ENCODE results near the gene GRHPR. TPM values are rescaled to one million over a fixed set of nuclear protein-coding genes. Genes with fewer than 3 reads are reported as not detected.

The GRHPR gene
- total and polyA plus RNA-seq, 2 of the 4 experiments (the other 2 are of a cell fraction) = 182 to 191 TPM

DNA sequence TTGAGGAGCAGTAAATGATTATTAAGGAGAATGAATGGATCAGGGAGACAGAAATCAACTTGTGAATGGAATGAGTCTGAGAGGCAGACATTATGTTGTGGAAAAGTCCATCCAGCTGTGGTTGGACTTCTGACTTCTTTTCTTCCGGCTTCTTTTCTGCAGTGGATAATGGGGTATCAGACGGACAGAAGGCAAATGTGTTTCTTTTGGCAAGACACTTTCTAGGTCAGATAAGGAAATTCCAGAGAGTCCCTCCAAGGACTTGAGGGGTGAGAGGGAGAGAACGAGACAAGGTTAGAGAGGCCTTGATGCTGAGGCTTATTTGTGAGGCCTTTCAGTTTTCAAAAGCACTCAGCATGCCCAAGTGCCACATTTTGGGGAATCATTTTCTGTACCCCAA lies 17.1 kb upstream of the GRHPR start:
- Histone ChIP-seq H2BK20ac (ENCODE audit: low read depth, low read length) (no peak overlapping the region), H2BK120ac (ENCODE audit: low read depth, low read length) (no peak overlapping the region), H3K4me2 (ENCODE audit: low read depth, low read length) (no peak overlapping the region), H3K79me1 (ENCODE audit: low read depth in 1 of 2, low read length in 2 of 2) (no peaks in the 10 kb centered on the region), H3K23ac (ENCODE audit: low read depth, low read length) (no peak overlapping the region), H3K27ac (ENCODE audit: insufficient read depth, low read length) (no peak overlapping the region), H3K4me1 (ENCODE audit: control insufficient read depth, insufficient read depth, low read length) (no peaks in the 10 kb centered on the region), H4K20me1 (ENCODE audit: insufficient read depth, low read length) (no peaks in the 10 kb centered on the region), H3K9ac (ENCODE audit: low read depth, low read length) (no peak overlapping the region), H3K9me3 (ENCODE audit: control insufficient read depth, insufficient read depth, low read length) (no peaks in the 10 kb centered on the region), H3K56ac (ENCODE audit: extremely low read depth, insufficient read depth, low read length) (no peak overlapping the region), H2BK15ac (ENCODE audit: low read depth, low read length) (no peak overlapping the region), H3K36me3 (ENCODE audit: control insufficient read depth, insufficient read depth, low read length) (no peaks in the 10 kb centered on the region), H4K5ac (ENCODE audit: low read depth, low read length) (no peak overlapping the region), H3K9me1 (ENCODE audit: insufficient read depth, low read length) (no peaks in the 10 kb centered on the region), H2AFZ (replicated peaks; ENCODE audit: low read length, poor library complexity) (no peak overlapping the region), H3K27me3 (ENCODE audit: control insufficient read depth, insufficient read depth, low read length) (peaks cover 2% of the 10 kb centered on the region), H2AK5ac (ENCODE audit: low read depth, low read length) (no peak overlapping the region), H2AK9ac (replicated peaks; ENCODE audit: low read depth, low read length, poor library complexity) (no peak overlapping the region), H3K14ac (replicated peaks; ENCODE audit: low read depth, low read length) (no peak overlapping the region), H2BK5ac (ENCODE audit: low read depth, low read length, poor library complexity, severe bottlenecking) (no peak overlapping the region), H3K18ac (ENCODE audit: low read depth, low read length) (no peak overlapping the region), H4K91ac (ENCODE audit: insufficient read depth, low read depth, low read length) (no peak overlapping the region), H3K4me3 (ENCODE audit: insufficient read depth, low read depth, low read length) (no peak overlapping the region), H4K8ac (ENCODE audit: low read depth in 2 of 2, low read length in 2 of 2) (no peak overlapping the region), H3K4ac (ENCODE audit: low read depth, low read length) (no peak overlapping the region)
- dilution Hi-C loops (cut with HindIII; ENCODE audit: low sequenced_read_pairs, unreplicated experiment) = no loop called here
- DNase-seq = no peak
- intact Hi-C loops (cut with micrococcal nuclease) = no loop called here
- no TSS peak for BruUV-seq (replicated peaks)
- POLR2A ChIA-PET (ENCODE audit: unreplicated experiment) = no interaction called here
- in situ Hi-C loops (cut with MboI; ENCODE audit: low sequenced_read_pairs) = no loop called here
- CTCF ChIA-PET = interaction anchor here (1.0 kb wide), 1 partner anchor 410 kb away, joined by 3 read pairs; no protein-coding TSS in a partner anchor
- no peak for TF ChIP-seq FOS (IDR thresholded peaks at IDR 0.05; ENCODE audit: low read depth, low read length)
- TF ChIP-seq RAD21 (IDR thresholded peaks at IDR 0.05; ENCODE audit: low read length) = no peak
- no peak for TF ChIP-seq NFE2L2 (IDR thresholded peaks at IDR 0.05; ENCODE audit: low read depth, low read length)
- no peak for TF ChIP-seq MAZ (IDR thresholded peaks at IDR 0.05; ENCODE audit: borderline replicate concordance, low read depth, low read length)
- no peak for TF ChIP-seq RCOR1 (IDR thresholded peaks at IDR 0.05; ENCODE audit: insufficient replicate concordance, low read length)
- TF ChIP-seq, protein P1, sequence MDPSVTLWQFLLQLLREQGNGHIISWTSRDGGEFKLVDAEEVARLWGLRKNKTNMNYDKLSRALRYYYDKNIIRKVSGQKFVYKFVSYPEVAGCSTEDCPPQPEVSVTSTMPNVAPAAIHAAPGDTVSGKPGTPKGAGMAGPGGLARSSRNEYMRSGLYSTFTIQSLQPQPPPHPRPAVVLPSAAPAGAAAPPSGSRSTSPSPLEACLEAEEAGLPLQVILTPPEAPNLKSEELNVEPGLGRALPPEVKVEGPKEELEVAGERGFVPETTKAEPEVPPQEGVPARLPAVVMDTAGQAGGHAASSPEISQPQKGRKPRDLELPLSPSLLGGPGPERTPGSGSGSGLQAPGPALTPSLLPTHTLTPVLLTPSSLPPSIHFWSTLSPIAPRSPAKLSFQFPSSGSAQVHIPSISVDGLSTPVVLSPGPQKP (IDR thresholded peaks at IDR 0.05; ENCODE audit: borderline replicate concordance, low read depth, low read length) = no peak
- no peak for TF ChIP-seq CEBPB (IDR thresholded peaks at IDR 0.05; ENCODE audit: low read depth, low read length)
- TF ChIP-seq, protein P2, sequence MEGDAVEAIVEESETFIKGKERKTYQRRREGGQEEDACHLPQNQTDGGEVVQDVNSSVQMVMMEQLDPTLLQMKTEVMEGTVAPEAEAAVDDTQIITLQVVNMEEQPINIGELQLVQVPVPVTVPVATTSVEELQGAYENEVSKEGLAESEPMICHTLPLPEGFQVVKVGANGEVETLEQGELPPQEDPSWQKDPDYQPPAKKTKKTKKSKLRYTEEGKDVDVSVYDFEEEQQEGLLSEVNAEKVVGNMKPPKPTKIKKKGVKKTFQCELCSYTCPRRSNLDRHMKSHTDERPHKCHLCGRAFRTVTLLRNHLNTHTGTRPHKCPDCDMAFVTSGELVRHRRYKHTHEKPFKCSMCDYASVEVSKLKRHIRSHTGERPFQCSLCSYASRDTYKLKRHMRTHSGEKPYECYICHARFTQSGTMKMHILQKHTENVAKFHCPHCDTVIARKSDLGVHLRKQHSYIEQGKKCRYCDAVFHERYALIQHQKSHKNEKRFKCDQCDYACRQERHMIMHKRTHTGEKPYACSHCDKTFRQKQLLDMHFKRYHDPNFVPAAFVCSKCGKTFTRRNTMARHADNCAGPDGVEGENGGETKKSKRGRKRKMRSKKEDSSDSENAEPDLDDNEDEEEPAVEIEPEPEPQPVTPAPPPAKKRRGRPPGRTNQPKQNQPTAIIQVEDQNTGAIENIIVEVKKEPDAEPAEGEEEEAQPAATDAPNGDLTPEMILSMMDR (conservative IDR thresholded peaks at IDR 0.05; ENCODE audit: low read depth, low read length) = no peak
- no peak for TF ChIP-seq BHLHE40 (IDR thresholded peaks at IDR 0.05; ENCODE audit: low read depth, low read length)
- TF ChIP-seq POLR2A (IDR thresholded peaks at IDR 0.05; ENCODE audit: low read depth, low read length) = no peak
- TF ChIP-seq MAFK (IDR thresholded peaks at IDR 0.05; ENCODE audit: low read depth, low read length) = no peak
- no peak for TF ChIP-seq RFX5 (IDR thresholded peaks at IDR 0.05; ENCODE audit: low read depth, low read length)
- TF ChIP-seq MXI1 (IDR thresholded peaks at IDR 0.05; ENCODE audit: borderline replicate concordance, low read depth, low read length) = no peak
- TF ChIP-seq, protein P3, sequence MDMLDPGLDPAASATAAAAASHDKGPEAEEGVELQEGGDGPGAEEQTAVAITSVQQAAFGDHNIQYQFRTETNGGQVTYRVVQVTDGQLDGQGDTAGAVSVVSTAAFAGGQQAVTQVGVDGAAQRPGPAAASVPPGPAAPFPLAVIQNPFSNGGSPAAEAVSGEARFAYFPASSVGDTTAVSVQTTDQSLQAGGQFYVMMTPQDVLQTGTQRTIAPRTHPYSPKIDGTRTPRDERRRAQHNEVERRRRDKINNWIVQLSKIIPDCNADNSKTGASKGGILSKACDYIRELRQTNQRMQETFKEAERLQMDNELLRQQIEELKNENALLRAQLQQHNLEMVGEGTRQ (IDR thresholded peaks at IDR 0.05; ENCODE audit: low read depth, low read length) = no peak
- no peak for TF ChIP-seq CHD1 (IDR thresholded peaks at IDR 0.05; ENCODE audit: low read depth, low read length)
- TF ChIP-seq SMC3 (IDR thresholded peaks at IDR 0.05; ENCODE audit: low read depth, low read length) = no peak
- ATAC-seq (ENCODE audit: low read depth) = no peak
- no CpG with 5 or more reads among the region's 3 CpGs for WGBS, 2 experiments (ENCODE audit: extremely low coverage in 2 of 2, insufficient read length in 1 of 2)
